ENCODE results near the gene FKBP8.
"Not testable (repeated sequence)": the region's sequence is repeated elsewhere in the genome, so short reads cannot be mapped to it uniquely, and the experiment has no call there.

The FKBP8 gene

DNA sequence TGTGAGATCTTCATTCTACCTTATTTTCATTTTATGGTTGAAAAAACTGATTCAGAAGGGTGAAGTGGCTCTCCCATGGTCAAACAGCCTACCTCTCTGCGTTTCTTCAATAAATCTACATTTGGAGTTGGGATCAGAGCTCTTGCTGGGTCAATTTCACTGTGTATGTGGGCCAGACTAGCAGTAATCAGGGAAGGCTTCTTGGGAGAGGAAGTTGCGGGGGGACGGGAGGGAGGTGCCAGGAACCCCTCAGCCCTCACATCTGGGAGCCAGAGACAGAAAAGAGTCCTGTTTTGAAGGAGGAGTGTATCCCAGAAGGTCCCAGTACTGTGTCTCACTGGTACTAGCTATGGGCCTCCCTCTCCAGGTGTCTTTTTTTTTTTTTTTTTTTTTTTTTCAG lies 15.2 kb upstream of the FKBP8 start:
- DNase-seq (ENCODE audit: low read depth in 3 of 3), result no peak

DNA sequence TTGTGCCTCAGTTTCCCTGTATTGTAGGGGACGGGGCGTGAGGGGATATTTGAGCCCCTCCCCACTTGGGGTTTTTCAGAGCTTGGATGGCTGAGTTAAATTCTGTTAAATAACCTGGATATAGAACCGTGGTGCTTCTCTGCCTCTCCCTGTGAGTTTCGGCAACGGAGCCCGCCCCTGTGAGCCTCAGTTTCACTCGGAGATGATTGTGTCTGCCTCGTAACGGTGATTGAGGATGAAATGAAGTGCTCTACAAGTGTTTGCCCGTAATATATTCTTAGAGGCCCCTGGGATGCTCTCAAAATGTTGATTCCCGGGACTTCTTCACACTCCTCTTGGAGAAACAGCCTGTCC lies 14.8 kb upstream of the FKBP8 start:
- no peak for DNase-seq (ENCODE audit: low read depth in 3 of 3)

DNA sequence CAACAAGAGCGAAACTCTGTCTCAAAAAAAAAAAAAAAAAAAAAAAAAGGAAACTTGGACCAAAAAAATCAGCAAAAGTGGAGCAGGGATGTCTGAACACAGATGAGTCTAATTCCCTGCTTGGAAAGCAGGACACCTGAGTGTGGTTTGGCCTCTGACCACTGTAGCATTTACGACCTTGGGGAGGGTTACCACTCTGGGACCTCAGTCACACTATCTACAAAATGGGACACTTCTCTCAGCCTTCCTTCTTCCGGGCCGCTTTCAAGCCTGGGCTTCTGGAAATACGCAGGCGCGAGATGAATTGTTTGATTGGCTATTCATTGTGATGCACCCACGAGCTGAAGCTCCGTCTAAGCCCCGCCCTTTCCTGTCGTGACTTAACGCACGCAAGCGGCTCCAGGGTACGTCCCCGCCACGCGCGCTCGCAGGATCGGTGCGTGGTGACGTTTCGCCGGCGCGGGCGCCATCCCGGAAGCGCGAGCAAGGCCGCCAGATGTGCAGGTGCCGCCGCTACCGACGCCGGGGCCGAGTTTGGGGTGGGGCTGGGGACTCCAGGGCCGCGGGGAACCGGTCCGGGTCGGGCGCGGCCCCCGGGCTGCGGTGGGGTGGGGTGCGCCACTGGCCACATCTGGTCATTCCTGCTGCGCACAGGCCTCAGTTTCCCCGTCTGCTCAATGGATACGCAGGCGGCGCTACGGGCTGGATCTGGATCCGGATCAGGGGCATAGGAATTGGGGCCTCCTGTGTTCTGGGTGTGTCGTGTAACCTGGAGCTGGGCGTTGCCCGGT lies 14.2 kb upstream of the FKBP8 start, which contains the start of gene KXD1:
Gene KXD1, plus strand, starts transcription at position 460 of the 791 bp plus-strand sequence. CDS start 4,187 bp downstream, outside the sequence.
- peak; percentile 94 to 98 (median 98) for DNase-seq (ENCODE audit: low read depth in 3 of 3)

- no peak for DNase-seq (ENCODE audit: low read depth in 3 of 3)
Measured at GRCh38 chr19:18551631-18552030, 8.3 kb upstream of the FKBP8 start.

DNA sequence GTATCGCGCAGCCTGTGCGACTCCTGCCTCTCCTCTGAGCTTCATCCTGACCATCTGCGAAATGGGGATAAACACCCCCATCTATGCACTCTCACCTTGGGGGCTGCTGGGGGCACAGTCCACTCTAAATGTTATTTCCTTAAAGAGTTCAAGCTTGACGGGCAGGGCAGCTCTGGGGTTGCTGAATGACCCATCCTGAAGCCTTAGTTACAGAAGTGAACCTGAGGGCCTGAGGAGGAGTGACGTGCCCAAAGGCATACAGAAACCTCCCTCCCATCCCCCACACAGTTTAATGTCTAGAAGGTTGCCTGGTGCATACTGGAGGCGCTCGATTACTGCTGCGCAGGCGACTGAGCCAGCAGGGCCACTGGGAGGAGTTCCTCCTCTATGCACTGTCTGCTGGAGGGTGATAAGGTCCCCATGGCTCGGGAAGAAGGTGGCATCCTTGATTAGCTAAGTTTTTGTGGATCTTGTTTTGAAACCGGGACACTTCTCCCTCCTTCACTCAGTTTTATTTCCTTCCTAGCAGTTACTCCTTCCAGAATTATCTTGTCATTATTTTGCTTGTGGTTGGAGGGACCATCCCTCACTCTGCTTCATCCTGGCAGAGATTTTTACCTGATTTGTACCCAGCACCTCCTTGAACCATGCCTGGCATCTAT lies 572 bp upstream of the FKBP8 start:
- peak; percentile 64 to 87 (median 67) for DNase-seq (ENCODE audit: low read depth in 3 of 3)

DNA sequence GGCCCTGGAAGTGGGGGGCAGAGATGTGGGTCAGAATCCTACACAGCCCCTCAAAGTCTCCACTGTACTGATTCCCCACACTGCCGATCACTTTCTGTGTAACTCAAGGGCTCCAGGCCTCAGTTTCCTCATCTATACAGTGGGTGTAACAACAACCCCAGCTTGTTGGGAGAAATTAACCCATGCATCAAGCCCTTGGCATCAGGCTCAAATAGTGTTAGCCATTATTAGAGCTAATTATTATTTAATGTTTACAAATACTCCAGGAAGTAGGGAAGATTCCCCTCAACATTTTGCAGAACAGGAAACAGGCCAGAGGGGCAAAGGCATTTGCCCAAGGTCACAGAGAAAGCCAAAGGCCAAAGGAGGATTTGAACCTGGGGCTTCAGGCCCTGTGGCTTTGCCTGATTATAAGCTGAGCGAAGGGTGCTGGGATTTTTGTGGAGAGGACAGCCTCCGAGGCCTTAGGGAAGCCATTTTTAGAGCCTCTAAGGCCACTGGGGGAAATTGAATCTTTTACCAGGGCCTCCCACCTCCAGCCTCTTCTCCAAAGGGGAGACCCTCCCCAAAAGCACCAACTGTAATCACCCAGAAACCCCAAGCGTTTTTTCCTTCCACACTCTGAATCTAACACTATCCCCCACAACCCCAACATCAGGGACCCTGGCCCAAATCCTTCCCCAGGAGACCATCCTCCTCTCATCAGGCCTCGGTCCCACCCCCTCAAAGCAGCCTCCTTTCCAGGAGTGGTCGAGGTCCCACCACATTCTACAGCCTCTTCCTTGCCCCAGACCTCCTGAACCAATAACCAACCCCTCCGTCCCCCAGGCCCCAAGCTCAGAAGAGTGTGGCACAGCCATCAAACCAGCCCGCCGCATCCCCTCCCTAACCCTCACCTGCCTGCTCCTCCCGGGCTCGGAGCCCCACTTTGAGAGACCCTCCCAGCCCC lies 1.1 kb downstream of the FKBP8 start:
- DNase-seq (ENCODE audit: low read depth in 3 of 3), result no peak

GRCh38 chr19:18541258-18541991 lies 1.9 kb downstream of the FKBP8 start:
- no peak for DNase-seq (ENCODE audit: low read depth in 3 of 3)

DNA sequence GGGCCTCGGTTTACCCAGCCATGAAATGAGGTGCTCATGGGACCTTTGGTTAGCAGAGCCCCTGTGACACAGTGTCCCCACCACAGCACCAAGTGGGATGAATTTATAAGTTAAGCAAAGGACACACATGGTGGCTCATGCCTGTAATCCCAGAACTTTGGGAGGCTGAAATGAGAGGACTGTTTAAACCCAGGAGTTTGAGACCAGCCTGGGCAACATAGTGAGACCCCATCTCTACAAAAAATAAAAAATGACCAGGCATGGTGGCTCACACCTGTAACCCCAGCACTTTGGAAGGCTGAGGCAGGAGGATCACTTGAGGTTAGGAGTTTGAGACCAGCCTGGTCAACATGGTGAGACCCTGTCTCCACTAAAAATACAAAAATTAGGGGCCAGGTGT lies 3.2 kb downstream of the FKBP8 start:
- DNase-seq (ENCODE audit: low read depth in 3 of 3), result not testable (repeated sequence)

GRCh38 chr19:18539372-18539771 lies 4.0 kb downstream of the FKBP8 start:
- no peak for DNase-seq (ENCODE audit: low read depth in 3 of 3)

DNA sequence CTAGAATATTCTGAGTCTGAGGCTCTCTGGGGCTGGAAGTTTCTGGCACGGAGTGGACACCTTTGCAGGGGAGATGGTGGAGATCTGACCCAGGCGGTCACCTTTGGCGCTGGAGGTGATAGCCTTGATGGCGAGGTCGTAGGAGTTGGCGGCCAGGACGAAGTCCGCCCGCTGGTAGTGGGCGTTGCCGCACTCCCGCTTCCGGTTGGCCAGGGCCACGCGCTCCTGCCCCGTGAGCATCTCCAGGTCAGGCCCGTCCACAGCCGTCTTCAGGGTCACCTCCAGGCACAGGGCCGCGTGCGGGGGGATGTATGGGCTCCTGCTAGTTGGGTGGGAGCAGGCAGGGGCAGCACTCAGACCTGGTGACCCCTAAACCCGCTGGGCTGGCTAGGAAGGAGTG lies 5.3 kb downstream of the FKBP8 start:
- DNase-seq (ENCODE audit: low read depth in 3 of 3), result no peak

DNA sequence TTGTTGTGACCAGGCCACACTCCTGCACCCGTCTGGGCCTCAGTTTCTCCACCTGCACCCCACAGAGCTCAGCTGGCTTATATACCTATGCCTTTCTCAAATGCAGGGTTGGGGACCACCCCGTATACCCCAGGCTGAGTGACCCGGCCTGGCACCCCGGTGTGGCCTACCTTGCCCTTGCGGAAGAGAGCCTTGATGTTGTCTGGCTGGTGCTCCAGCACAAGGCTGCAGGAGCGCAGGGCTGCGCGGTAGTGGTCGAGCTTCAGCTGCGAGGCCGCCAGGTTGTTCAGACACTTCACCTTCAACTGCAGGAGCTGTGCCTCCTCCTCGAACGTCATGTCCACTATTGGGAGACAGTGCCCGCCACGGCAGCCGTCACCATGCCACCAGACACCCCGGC lies 5.9 kb downstream of the FKBP8 start:
- no peak for DNase-seq (ENCODE audit: low read depth in 3 of 3)

GRCh38 chr19:18536475-18536874 lies 6.9 kb downstream of the FKBP8 start:
- no peak for DNase-seq (ENCODE audit: low read depth in 3 of 3)

DNA sequence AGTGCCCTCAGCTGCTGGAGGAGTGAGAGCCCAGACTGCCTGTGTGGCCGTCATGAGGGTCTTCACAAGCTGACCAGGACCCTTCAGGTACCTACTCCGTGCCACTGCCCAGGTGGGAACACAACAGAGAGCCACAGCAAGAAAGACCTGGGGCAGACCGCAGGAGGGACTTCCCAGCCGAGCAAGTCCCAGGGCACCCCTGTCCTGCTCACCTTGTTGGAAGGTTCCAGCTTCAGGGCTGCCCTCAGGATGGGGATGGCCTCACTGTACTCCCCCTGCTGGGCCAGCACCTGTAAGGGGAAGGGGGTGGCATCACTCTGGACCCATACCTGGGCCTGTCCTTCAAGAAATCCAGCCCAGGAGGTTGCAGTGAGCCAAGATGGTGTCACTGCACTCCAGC lies 10.3 kb downstream of the FKBP8 start:
- DNase-seq (ENCODE audit: low read depth in 3 of 3), result no peak

- DNase-seq (ENCODE audit: low read depth in 3 of 3), result no peak
Measured at GRCh38 chr19:18532168-18532890, 11.0 kb downstream of the FKBP8 start.

- no peak for DNase-seq (ENCODE audit: low read depth in 3 of 3)
Measured at GRCh38 chr19:18531485-18531884, 11.9 kb downstream of the FKBP8 start.

DNA sequence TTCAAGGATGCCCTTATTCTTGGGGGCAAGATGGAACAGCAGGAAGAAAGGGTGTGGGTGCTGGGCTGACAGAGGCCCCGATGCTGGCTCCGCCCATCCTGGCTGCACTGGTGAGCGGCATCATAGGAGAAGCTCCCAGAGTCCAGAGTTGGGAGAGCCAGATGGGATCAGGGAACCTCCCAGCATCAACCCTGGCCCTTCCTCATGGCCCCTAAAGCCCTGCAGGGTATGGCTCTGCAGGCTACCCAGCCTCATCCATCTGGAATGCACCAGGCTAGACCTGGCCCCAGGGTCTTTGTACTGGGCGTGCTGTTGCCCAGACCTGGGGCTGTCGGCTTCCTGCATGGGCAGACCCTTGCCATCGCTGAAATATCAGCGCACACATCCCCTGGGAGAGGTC lies 13.6 kb downstream of the FKBP8 start:
- no peak for DNase-seq (ENCODE audit: low read depth in 3 of 3)

DNA sequence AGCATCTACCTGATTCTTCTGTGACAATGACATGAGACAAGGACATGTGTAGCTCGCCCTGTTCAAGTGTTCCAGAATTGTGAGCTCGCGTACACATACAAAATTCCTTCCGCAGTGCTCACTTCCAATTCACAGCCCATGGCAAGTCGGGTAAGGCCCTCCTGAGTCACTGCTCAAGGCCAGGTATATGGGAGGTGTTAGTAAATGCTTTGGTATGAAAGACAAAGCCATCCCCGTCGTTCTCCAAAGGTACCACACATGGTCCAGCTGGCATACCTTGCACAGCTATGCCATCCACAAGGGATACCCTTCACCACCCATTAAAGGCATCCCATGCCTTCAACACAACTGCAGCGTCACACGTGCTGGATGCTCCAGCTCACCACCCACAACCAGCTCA lies 17.1 kb downstream of the FKBP8 start:
- DNase-seq (ENCODE audit: low read depth in 3 of 3), result no peak

GRCh38 chr19:18523841-18524240 lies 19.5 kb downstream of the FKBP8 start:
- no peak for DNase-seq (ENCODE audit: low read depth in 3 of 3)

GRCh38 chr19:18522862-18523440 lies 20.4 kb downstream of the FKBP8 start:
- not testable (repeated sequence) for DNase-seq (ENCODE audit: low read depth in 3 of 3)

DNA sequence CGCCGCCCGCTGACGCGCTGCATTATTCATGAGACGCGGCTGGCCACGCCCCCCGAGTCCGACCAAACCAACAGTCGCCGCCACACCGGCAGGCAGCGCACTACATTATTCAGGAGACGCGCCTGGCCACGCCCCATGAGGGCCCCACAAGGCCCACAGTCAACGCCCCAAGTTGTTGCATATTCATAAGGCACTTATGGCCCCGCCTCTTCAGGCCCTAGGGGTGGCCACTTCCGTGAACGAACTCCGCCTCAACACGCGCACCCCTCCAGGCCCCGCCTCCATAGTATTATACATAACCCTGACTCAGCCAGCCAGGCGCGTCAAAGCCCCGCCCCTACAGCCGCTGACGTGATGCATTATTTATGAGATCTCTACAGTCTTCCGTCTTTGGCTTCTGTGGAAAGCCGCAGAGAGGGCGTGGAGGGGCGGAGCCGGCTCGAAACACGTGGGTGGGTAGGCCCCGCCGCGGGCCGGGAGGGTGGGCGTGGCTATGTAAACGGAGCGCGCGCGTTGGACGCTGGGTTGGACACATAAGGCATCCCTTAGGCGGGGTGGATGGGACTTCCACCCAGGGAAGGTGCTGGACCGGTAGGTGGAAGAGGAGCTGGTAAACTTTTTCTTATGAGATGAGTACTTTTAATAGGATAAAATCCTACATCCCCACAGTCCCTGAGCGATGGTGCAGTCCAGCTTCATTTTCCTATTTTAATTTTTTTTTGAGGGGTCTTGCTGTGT lies 21.1 kb downstream of the FKBP8 start:
- peak; percentile 100 for DNase-seq (ENCODE audit: low read depth in 3 of 3)
